ENCODE results near the gene DCC.
A peak's percentile ranks its signal among the peaks of the same experiment; 100 is the strongest.

Gene DCC

DNA sequence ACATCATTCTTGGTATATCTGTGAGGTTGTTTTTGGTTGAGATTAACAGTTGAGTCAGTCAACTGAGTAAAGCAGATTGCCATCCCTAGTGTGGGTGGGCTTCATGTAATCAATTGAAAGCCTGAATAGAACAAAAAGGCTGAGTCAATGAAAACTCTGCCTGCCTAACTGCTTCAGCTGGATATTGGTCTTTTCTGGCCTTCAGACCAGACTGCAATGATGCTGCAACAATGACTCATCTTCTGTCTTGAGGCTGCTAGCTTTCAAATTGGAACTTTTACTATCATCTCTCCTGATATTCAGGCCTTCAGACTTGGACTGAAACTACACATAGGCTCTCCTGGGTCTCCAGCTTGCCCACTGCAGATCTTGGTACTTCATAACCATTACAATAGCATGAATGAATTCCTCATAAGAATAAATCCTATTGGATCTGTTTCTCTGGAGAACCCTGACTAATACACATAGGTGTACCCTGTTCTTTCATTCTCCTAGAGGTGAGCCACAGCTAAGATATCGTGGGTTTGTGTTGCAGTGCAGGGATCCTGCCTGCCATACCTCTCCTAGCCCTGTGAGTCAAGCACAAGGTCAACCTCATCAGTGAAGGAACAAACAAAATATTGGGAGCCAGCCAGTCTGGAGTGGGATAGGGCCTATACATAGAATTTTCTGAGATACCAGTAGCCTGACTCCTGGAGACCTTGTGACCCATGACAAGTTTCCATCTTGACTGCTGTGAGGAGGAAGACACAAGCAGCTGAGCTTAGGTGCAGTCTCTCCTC is 473.8 kb downstream of the DCC start:
- DNase-seq (ENCODE audit: low read depth in 2 of 2): no peak

DNA sequence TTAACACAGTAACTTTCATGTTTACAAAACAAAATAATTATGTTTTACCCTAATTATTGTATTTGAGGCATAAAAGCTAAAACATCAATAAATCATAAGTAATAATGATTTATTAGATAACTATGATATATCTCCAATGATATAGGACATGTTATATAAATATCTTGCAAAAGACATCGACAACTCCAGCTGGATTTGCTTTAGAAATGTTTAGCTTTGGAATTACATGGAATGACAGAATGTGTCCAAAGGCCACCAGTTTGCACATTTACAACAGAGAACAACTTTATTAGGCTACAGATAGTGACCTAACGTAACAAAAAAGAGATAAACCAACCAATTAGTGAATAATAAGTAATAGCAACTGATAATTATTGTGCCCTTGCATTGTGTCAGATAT is 475.7 kb downstream of the DCC start:
- DNase-seq (ENCODE audit: low read depth in 2 of 2): no peak

DNA sequence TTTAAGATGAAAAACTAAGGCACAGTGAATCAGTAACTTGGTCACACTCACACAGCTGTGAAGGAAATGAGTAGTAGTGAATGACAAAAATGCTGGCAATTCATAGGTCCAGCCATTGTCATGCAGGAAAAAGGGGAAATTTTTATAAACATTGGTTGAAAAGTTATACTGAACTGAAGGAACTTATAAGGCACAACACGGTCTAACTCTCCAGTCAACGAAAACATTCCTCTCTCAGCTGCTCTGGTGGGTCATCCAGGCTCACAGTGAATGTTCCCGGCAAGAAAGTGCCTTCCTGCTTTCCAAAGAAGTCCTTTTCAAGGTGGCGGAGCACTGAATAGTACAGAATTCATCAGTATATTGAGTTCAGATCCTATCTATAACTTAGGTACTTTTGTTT is 476.1 kb downstream of the DCC start:
- DNase-seq (ENCODE audit: low read depth in 2 of 2): no peak

DNA sequence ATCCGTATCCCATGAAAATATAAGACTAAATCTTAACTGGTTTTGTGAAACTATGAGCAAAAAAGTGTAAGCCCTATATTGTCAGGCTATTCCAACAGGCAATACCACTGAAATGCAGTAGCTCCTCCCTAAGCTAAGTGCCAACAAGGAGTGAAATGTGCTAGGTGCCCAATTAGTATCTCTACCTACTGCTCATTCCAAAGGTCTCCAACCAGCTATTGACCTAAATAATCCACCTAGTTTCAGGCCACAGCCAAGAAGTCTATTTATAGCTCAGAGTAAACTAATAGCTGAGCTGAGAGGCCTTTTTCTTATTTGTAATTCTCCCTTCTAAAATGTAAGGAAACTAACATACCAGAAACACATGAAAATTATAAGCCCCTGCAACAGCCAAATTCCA is 482.2 kb downstream of the DCC start:
- DNase-seq (ENCODE audit: low read depth in 2 of 2): no peak

DNA sequence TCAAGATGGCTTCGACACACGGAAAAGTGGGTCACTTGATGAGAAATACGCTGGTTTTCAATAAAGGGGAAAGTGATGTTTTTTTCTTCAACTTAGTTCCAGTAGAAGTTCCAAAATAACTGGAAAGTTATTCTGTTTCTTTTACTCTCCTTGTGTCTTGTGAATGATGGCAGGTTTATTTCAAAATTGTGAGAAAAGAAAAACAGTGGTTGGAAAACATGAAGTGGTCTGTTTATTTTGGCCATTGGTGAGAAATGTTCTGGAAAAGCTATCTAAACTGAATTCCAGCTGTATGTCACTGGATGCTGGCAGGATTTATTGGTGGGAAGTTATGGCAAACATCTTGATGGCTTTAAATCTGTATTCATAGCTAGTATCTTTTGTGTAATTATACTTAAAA is 484.1 kb downstream of the DCC start:
- DNase-seq (ENCODE audit: low read depth in 2 of 2): no peak

DNA sequence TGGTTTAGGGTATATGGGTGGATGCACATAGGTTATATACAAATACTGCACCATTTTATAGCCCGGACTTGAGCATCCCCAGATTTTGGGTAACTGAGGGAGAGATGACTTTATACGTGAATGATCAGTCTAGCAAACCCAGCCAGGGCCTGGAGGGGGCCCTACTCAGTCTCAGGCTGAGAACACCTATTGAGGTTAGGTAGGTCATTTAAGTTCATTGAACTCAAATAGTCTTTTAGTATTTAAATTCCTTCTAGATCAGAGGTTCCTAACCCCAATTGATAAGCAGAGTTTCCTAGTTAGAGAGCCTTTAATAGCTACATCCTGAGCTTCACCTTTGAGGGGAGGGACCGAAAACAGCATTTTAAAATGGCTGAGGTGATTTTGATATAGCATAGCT is 487.0 kb downstream of the DCC start:
- DNase-seq (ENCODE audit: low read depth in 2 of 2): no peak

DNA sequence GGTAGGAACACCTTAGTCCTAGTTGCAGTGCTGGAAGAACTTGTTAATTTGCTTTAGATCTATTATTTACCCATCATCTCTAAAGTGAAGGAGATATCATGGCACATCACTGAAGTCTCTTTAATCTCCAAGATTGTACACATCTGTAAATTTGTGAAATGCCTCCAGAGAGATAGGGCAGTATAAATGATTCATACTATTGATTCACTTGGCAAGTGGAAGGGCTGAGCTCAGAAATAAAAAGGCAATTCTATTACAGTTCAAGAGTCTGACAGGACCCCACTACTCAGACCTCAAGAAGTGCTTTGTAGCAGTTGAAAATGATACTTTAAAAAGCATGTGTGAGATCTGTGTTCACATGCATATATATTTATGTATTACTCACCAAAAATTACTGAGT is 489.3 kb downstream of the DCC start:
- DNase-seq (ENCODE audit: low read depth in 2 of 2): no peak

DNA sequence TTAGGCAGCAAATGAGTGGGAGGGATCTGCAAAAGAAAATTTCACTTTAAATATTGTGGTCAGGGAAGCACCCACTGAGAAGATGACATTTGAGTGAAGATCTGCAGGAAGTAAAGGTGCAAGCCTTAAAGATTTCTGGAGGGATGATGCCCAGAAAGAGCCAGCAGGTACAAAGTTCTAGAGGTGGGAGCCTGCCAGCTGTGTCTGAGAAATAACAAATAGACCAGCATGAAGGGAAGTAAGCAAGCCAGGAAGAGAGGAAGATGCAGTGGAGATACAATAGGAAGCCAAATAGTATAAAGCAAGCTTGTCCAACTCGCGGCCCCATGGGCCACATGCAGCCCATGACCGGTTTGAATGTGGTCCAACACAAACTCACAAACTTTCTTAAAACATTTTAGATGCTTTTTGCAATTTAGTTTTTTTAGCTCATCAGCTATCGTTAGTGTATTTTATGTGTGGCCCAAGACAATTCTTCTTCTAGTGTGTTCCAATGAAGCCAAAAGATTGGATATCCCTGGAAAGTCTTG is 489.9 kb downstream of the DCC start:
- no peak for DNase-seq (ENCODE audit: low read depth in 2 of 2)

DNA sequence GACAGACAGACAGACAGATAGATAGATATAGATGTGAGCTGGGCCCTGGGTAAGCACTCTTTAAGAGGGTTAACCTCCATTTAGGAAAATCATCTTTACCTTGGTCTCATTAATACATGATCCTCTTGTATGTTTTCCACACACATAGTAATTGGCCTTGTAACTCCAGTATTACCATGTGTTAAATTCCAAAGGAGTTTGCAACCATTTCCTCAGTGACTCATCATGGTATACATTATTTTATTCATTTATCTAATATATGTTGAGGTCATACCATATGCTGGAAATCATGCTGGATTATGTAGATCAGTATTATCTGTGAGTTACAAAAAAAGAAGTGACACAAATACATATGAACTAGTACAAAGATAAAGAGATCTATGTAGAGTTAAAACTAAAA is 504.3 kb downstream of the DCC start:
- DNase-seq (ENCODE audit: low read depth in 2 of 2): peak; percentile 8

DNA sequence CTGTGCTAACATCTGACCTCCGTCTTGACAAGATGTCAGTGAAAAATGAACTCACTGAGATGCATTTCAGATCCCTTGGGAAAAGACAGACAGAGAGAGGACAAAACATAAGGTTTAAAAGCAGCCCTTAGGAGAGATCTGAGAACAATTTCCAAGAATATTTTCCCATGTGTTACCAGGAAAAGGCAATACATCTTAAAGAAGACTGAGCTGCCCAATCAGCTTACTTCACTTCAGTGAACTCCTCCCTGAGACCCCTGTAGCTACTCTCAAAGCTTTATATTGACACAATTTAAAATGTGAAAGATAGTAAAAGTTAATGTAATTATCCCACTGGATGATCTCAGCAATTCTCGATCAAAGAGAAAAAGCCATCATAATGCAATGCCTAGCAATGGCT is 505.0 kb downstream of the DCC start:
- DNase-seq (ENCODE audit: low read depth in 2 of 2): no peak

DNA sequence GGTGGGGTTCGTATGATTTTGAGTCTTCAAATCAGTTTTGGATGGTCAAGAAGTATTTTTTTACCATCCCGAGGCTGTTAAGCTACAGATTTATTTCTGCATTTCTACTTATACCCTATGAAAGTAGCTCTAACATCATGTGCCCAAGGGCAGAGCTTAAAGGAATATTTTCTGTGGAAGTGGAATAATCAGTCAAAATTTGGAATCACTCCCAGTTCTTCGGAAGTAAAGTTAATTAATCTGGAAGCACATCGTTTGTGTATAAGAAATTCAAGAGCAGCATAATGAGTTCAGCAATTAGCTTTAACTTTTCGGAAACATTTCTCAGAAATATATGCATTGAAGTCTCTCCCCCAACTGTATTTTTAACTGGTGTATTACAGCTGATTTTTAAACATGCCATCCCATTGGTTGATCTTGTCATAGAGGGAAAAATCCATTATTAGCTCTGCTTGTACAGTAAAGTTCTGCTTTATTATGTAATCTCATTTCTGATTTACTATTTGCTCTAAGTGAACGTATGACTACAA is 510.1 kb downstream of the DCC start:
- no peak for DNase-seq (ENCODE audit: low read depth in 2 of 2)

DNA sequence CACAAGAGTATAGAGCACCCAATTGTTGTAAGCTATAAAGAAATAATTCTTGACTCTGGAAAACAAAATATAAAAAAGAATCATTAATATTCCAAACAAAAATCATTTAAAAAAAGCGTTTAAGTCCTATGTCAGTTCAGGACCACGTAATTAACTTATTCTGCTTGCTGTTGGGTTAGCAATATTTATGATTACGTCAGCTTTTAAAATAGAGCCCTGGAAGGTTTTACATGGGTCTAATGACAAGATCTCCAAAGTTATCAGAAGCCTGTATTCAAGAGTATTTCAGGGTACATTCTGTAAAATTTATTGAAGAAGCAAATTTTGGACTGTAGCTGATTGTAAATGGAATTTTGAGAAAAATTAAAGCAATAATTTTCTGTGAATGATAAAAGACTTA is 521.6 kb downstream of the DCC start:
- DNase-seq (ENCODE audit: low read depth in 2 of 2): no peak

DNA sequence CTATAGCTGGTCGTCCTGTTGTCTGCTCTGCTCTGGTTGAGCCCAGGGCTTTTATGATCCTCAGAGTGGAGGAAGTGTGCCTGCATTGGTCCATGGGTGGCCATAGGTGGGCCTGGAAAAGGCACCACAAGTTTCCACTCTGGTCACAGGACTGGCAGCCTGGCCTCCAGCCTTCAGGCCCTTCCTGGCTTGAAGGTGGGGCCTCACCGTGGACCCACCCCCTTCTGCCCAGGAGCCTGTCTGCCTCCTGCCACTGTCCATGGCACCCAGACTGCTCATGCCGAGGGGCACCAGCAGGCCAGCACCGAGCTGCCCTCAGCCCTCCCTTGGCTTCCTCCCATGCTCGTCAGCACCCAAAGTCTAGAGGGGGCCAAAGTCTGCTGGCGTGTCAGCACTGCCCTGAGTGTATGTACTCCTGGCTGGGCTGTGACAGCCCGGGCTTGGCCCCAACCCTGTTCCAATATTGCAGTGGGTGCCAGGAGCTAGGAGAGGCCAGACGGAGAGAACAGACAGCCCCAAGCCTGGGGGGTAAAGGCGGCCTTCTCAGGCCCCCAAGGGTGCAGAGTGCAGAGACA is 529.4 kb downstream of the DCC start:
- DNase-seq (ENCODE audit: low read depth in 2 of 2): no peak

DNA sequence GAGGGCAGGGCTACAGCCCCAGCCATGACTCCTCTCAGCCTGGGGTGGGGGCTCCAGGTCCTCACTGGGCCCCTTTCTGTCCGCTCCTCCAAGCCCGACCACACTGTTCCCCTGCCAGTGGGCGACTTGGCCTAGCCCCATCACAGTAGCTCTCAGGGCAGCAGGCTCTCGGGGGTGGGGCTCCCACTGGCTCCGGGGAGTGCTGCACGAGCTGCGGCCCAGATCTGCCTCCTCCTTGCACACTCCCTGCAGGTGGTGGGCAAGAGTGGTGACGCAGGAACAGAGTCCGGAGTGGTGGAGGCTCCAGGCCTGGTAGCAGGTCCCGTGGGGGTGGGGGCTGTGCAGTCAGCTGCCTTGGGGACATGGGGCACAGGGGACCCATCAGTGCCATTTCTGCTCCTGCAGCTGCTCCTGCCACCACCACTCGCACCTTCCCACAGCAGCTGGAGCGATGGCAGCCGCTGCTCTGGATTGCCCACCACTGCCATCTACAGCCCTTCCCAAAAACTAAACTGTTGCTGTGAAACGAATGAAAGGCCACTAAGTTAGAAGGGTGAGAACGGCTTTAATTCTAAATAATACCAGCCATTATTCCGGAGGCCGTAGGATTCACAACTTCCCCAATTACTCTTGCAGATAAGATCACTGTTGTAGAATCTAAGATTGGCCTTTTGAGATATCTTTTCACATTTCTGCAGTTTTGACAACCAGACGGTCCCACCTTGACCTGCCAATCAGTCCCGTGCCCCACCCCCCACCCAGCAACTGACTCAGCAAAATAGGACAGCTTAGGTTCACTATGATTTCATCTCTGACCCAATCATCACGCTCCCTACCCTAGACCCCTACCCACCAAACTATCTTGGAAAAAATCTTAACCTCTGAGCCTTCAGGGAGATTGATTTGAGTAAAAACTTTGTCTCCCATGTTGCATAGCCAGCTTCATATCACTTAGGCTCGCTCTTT is 530.2 kb downstream of the DCC start:
- DNase-seq (ENCODE audit: low read depth in 2 of 2): no peak

DNA sequence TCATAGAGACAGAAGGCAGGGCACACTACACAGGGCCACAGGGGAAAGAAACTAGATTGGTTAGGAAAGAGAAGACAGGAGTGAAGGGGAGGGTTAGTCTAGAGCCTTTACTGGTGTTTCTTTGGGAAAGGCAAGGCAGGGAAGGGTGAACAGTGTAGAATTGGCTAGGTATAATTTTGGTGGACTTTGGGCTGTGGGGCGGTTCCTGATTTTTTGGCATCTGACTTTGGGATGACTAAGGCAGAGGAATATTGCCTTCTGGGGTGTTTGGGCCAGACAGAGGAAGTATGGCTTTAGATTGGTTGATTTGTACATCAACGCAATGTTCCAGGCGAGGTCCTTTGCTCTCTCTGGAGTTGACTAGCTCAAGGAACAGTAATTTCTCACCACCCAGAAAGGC is 534.8 kb downstream of the DCC start:
- DNase-seq (ENCODE audit: low read depth in 2 of 2): no peak

DNA sequence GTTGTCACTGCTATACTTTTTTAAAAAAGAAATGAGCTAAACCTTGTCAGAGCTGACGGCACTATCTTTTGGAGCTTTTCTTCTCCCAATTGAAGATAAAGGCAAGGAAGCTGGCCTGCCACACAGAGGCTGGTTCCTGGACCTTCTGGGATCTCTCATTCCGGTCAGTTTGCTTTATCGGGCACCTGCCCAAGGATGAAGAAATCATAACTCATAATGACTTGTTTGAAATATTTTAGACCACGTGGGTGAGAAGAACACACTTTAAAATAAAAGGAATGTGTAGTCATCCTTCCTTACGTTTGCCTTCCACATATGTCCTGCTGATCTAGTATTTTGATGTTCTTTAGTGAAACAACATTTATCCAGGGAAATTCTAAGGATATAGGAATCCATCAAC is 535.7 kb downstream of the DCC start:
- no peak for DNase-seq (ENCODE audit: low read depth in 2 of 2)

DNA sequence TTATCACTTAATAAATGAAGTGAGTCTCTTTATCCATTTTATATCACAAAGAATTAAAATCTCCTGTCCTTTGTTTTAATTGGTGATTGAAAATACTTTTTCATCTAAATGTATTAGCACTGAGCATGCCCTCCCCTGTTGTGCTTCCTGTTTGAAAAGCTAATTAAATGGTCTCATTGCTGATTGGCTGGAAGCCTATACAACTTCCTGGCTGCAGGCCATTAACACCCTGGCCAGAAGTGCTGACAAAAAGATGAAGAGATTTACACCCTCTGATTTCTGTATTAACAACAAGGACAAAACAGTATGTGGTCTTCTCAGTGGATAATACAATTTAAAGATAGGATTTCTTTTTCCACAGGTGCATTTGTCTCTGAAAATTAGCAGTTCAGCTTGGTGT is 548.0 kb downstream of the DCC start:
- no peak for DNase-seq (ENCODE audit: low read depth in 2 of 2)

DNA sequence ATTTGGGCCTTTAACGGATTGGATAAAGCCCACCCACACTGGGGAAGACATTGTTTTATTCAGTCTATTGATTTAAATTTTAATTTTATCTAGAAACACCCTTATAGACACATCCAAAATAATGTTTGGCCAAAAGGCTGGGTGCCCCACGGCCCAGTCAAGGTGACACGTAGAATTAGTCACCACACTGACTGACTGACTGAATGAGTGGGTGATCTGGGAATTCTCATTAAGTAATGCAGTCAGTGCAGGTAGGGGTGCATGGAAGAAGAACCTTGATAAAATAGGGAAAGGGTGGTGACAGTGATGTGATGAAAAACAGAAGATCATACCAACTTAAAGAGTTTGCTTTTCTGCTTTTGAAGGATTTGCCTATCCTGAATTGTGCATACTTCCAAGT is 554.8 kb downstream of the DCC start:
- DNase-seq (ENCODE audit: low read depth in 2 of 2): no peak

DNA sequence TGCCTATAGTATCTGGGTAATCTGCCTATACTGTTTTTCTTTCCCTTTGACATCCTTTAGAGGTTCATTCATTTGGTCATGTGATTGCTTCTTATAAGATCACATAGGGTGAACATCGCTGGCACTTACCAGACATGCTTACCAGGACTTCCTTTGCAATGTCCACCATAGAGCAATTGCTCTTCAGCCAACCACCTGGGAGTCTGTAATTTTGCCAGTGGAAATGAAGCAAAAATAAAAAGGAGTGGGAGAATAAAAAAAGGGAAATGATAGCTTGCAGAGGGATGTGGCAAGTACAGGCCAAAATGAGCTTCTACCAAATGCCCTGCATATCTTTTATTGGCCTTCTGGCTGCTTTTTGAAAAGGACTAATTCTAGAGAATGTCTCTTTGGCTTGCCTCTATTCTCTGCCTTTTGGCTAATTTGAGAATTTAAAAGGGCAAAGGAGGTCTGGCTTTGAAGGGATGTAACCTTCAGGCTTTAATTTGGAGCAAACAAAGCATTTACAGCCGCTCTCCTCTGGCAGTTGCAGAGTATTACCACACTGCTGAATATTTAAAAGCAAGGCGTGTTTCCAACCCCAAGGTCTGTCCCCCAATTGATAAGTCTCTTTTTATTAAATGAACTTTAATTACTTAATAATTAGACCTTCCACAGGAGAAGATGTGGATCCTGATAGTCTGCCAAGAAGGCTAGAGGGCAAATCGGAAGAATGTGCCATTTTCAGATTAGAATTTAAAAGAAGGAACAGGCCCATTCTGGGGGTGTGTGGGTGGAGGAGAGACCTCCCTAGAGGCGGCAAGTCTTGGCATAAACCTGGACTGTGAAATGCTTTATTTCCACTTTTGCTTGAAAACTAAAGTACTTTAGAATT is 557.9 kb downstream of the DCC start:
- no peak for DNase-seq (ENCODE audit: low read depth in 2 of 2)

DNA sequence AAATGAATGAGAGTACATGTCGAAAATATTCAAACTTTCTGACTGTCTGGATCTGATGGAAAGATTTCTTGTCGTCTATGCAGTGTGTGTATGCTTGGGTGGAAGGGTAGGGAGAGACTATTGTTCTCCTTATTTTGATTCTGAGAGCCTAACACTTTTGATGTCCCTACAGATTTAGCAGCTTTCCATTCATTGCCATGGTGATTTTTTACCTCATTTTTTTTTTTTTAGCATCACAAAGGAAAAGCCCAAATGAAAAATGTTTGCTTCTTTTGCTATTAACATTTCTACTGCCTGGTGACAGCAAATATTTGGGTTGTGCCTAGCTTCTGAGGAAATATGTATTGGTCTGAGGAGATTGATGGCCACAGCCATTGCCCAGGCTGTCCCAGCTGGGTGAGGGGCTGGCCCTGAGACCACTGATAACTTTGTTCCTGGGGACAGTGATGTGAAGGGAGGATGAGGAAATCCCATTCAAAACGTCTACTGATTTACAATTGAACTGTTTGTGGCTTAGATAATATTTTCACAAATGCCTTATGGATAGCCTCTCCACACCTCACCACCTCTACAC is 558.6 kb downstream of the DCC start:
- no peak for DNase-seq (ENCODE audit: low read depth in 2 of 2)

DNA sequence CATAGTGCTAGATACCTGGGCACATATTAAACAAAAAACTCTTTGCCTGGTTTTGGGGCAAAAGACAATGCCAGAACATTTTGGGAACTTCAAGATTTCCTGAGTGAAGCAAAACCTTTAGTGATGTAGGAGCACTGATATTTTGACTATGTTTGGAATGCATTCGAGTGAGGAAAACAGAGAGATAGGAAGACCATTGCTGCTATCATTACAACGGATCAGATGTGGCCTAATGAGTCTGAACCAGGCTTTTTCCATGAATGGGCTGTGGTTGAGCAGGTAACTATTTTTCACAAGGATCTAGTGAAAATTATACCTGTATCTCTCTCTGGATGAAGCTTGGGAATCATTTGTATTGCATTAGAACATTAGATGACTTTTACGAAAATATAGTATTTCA is 562.2 kb downstream of the DCC start:
- DNase-seq (ENCODE audit: low read depth in 2 of 2): no peak

Measured in fibroblast of skin of left quadriceps (primary cell).